Activated CD8-positive, alpha-beta memory T cell treated with anti-CD3 and anti-CD28 coated beads, Interleukin-2, amount 10 ng/mL, durations not matched to agents 7 days and 5 days (primary cell): ENCODE data around the gene FAM156B. TPM values are rescaled to one million over a fixed set of nuclear protein-coding genes. Genes with fewer than 3 reads are reported as not detected.
A peak's percentile ranks its signal among the peaks of the same experiment; 100 is the strongest.
"Not testable (repeated sequence)": the region's sequence is repeated elsewhere in the genome, so short reads cannot be mapped to it uniquely, and the experiment has no call there.

Experiments used
- ATAC-seq: fragments of 150-1000 bp; cut with Tn5 transposase; one replicate; pipeline ENCODE4 v1.10.0; 2021; ENCODE audit warnings: moderate library complexity
- CTCF ChIA-PET: fragments of 350-600 bp; sonication (Branson Sonifier 250); formaldehyde crosslinking; loops from one replicate; lab custom pipeline; 2021; ENCODE audit warnings: antibody characterized with exemption; lab: Charles Lee
- DNase-seq: peaks from one replicate; pipeline ENCODE4 v3.0.0-alpha.2; 2020
- H3K27ac Mint-ChIP-seq: one replicate; pipeline ENCODE4 v1.8.0; 2021; ENCODE audit warnings: mild to moderate bottlenecking, mixed read lengths
- H3K27me3 Mint-ChIP-seq: one replicate; pipeline ENCODE4 v1.8.0; 2021; ENCODE audit warnings: mixed read lengths
- H3K36me3 Mint-ChIP-seq: one replicate; pipeline ENCODE4 v1.8.0; 2021; ENCODE audit warnings: mild to moderate bottlenecking, mixed read lengths
- H3K4me1 Mint-ChIP-seq: one replicate; pipeline ENCODE4 v1.8.0; 2021; ENCODE audit warnings: mixed read lengths
- H3K4me3 Mint-ChIP-seq: one replicate; pipeline ENCODE4 v1.8.0; 2021; ENCODE audit warnings: mild to moderate bottlenecking, moderate library complexity, mixed read lengths
- H3K9me3 Mint-ChIP-seq: one replicate; pipeline ENCODE4 v1.8.0; 2022; ENCODE audit warnings: low read depth, mixed read lengths
- total RNA-seq, 2 experiments: library from RNA; stranded (reverse); gene quantifications; one replicate each; pipeline ENCODE4 v1.2.3, GENCODE V29; 2021

The FAM156B gene
- total RNA-seq, 2 experiments from 2014 or later = 13.3 to 20.2 TPM

DNA sequence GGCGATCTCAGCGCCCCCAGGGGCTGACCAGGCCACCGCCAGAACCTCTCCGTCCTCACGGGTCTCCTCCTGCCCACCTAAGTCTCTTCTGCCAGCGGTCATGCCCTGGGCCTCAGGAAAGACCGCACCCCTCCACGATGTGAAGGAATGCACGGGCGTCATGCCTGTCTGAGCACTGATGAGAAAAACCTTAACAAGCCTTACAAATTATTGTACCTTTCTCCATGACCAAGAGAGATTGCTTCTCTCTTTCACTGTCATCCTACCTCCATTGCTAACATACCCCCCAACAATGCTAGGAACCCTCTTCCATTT is 38.3 kb downstream of the FAM156B start:
- Mint-ChIP-seq H3K4me1 (peaks cover 14% of the 10 kb centered on the region), H3K27ac (peak overlapping the region; percentile 99), H3K4me3 (peak overlapping the region; percentile 91)
- H3K9me3 Mint-ChIP-seq, H3K27me3 Mint-ChIP-seq, CTCF ChIA-PET, ATAC-seq, DNase-seq, H3K36me3 Mint-ChIP-seq: not testable (repeated sequence)

DNA sequence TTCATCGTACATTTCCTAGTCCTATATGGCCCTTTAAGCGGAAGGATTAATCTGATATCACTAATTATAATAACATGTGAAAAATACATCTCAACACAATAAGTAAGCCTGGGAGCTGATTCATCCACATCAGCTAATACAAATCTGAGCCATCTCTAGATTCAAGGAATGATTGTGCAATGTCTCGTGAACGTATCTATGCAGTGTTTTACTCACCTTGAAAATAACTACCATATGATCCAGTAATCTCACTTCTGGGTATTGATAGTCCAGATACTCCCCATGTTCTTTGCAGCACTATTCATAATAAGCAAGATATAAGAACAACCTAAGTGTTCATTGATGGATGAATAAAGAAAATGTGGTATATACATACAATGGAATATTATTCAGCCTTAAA is 43.6 kb downstream of the FAM156B start:
- H3K4me3 Mint-ChIP-seq, H3K27me3 Mint-ChIP-seq, H3K4me1 Mint-ChIP-seq: not testable (repeated sequence)

DNA sequence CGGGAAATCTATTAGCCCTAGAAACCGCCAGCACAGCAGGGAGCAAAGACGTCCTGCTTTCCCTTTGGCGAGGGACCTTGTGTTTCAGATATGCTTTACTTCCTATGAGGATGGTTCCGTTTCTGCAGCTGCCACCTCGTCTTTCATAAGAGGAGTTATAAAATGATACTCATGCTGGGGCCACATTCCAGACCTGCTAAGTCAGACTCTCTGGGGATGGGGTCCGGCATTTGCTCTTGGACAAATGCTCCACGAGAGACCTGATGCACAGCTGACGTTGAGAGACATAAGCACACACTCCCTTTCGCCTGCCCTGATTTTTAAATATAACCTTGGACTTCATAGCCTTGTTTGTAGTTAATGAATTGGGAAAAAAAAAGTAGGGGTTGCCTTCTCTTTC is 44.6 kb downstream of the FAM156B start:
- CTCF ChIA-PET, H3K36me3 Mint-ChIP-seq, ATAC-seq, H3K27me3 Mint-ChIP-seq, H3K4me3 Mint-ChIP-seq, DNase-seq, H3K9me3 Mint-ChIP-seq, H3K4me1 Mint-ChIP-seq, H3K27ac Mint-ChIP-seq: not testable (repeated sequence)

More for the DNA sequence above, 43.6 kb downstream of the FAM156B start:
- DNase-seq, H3K36me3 Mint-ChIP-seq, H3K9me3 Mint-ChIP-seq, CTCF ChIA-PET, H3K27ac Mint-ChIP-seq, ATAC-seq: not testable (repeated sequence)

DNA sequence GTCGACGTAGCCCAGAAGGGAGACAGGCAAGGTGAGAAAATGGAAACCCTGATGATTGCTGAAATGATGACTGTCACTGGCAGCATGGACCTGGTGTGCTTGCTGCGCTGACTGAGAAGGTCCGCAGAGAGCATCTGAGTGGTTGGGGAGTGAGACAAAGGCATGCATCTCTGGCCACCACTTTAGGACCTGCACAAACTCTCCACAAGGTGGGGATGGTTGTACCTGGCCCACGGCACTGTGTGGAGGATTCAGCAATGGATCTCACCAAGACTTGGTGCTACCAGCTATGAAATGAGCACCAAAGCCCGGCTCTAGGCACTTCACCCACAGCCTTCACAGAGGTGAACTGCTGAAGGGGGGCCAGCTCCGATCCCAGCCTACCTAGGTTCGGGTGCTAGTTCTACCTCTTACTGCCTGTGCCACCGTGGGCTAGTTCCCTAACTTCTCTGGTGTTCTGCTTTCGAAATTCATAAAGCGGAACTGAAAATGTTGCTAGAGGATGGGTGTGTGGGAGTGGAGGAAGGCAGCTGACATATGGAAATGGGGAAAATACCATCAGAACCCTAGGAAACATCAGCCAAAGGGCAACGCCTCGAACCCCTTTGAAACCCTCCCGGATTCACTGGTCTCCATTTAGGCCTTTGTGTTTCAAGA is 48.8 kb downstream of the FAM156B start:
- H3K9me3 Mint-ChIP-seq, H3K4me1 Mint-ChIP-seq, DNase-seq, H3K36me3 Mint-ChIP-seq, H3K4me3 Mint-ChIP-seq, H3K27ac Mint-ChIP-seq, CTCF ChIA-PET, H3K27me3 Mint-ChIP-seq, ATAC-seq: not testable (repeated sequence)

DNA sequence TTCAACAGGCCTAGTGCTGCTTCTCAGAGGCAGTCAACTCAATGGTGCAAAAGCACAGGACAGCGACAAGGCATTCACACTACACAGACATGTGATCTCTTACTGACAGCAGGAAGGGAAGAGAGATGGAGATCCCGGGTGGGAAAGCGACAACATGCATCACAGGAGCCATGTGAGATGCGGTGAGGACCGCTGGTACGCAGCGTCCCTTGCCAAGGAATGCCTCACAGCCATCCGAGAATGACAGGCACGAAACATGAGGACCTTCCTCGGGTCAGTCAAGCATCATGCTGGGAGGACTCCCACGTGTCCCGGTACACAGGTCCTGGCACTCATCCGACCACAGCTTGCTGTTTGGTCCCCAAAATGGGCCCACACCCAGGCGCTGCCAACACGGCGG is 50.4 kb downstream of the FAM156B start:
- H3K27me3 Mint-ChIP-seq, ATAC-seq, H3K36me3 Mint-ChIP-seq, CTCF ChIA-PET, H3K4me3 Mint-ChIP-seq, H3K9me3 Mint-ChIP-seq, H3K4me1 Mint-ChIP-seq, H3K27ac Mint-ChIP-seq, DNase-seq: not testable (repeated sequence)

DNA sequence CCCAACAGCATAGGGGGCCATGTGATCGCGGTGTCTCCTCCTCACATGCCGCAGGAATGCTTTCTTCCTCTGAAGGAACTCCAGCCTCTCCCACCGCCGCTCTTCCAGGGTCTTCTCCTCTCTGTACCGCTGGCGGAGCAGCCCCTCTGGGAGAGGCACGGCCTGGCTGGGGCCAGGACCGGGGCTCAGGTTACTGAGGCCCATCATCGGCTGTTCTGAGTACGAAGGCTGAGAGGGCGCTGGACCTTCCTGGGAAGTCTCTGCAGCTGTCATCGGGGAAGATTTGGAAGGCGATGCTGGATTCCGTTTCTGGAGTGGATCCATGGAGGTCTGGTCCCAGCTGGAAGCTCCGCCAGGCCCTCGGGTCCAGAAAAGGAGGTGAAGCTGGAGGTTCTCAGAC is 51.1 kb downstream of the FAM156B start:
- ATAC-seq, H3K9me3 Mint-ChIP-seq, DNase-seq, H3K27me3 Mint-ChIP-seq, H3K4me3 Mint-ChIP-seq, H3K4me1 Mint-ChIP-seq, H3K27ac Mint-ChIP-seq, H3K36me3 Mint-ChIP-seq, CTCF ChIA-PET: not testable (repeated sequence)

DNA sequence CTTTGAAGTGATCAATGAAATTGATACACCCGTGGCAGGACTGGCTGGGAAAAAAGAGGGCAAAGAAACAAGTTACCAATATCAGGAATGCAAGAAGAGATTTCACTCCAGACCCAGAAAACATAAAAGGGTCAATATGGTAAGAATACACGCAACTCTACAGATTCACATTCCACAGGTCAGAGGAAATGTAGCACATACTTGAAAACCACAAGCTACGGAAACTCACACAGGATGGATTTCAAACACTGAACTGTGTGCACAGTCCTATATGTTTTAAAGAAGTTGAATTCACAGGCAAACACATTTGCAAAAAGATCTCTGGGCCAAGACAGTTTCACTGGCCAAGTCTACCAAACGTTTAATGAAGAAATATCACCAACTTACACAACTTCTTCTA is 52.2 kb downstream of the FAM156B start:
- DNase-seq, CTCF ChIA-PET, H3K9me3 Mint-ChIP-seq, H3K36me3 Mint-ChIP-seq, H3K4me3 Mint-ChIP-seq, H3K4me1 Mint-ChIP-seq, H3K27ac Mint-ChIP-seq, ATAC-seq, H3K27me3 Mint-ChIP-seq: not testable (repeated sequence)

DNA sequence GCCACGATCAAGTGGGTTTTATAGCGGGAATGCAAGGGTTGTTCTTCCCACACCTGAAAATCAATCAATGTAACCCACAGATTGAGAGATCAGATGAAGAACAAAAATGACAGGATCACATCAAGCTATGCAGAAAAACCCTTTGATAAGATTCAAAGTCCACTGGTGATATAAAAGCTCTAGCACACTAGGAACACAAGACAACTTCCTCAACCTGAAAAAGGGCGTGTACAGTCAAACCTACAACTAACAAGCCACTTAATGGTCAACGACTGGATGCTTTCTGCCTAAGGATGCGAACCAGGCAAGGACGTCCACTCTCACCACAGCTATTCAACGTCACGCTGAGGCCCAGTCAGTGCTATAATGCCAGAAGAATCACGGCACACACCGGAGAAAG is 52.8 kb downstream of the FAM156B start:
- H3K4me1 Mint-ChIP-seq, H3K27me3 Mint-ChIP-seq, CTCF ChIA-PET, H3K9me3 Mint-ChIP-seq, H3K36me3 Mint-ChIP-seq, DNase-seq, H3K27ac Mint-ChIP-seq, H3K4me3 Mint-ChIP-seq, ATAC-seq: not testable (repeated sequence)

Other genes with a start within 250 kb of the FAM156B start
- not detected for gene SSX7, start 242.4 kb upstream of the FAM156B start, total RNA-seq
- gene SSX2, start 190.2 kb upstream of the FAM156B start, total RNA-seq = not detected
- not detected for gene SSX2B, start 146.1 kb upstream of the FAM156B start, total RNA-seq
- not detected for gene SPANXN5, start 99.9 kb upstream of the FAM156B start, total RNA-seq
- not detected for gene XAGE5, start 86.0 kb upstream of the FAM156B start, total RNA-seq
- not detected for gene XAGE3, start 29.2 kb upstream of the FAM156B start, total RNA-seq
- gene FAM156A, start 61.2 kb downstream of the FAM156B start, total RNA-seq = 10 to 100 TPM; 22.6 to 25.1 TPM
- under 1 TPM in 1 of 2 experiments, not detected in 1; 0.20 TPM for gene GPR173, start 151.5 kb downstream of the FAM156B start, total RNA-seq
- gene TSPYL2, start 185.0 kb downstream of the FAM156B start, total RNA-seq = 10 to 100 TPM; 19.3 to 29.5 TPM
- 10 to 100 TPM in 1 of 2 experiments, 1 to 10 TPM in 1; 6.2 to 14.4 TPM for gene KANTR, start 196.8 kb downstream of the FAM156B start, total RNA-seq